Loucy (cell line): ENCODE results near the gene FAM120AOS.

Source experiments
- EZH2phosphoT487 ChIP-seq: fragments of 200-600 bp; IDR thresholded peaks from 2 replicates; pipeline ENCODE4 v1.6.1; 2018; ENCODE audit warnings: antibody characterized with exemption, mild to moderate bottlenecking, moderate library complexity, borderline replicate concordance
- TF ChIP-seq, protein P1 (sequence below): fragments of 200-600 bp; sonication (generic); conservative IDR thresholded peaks from 2 replicates; pipeline ENCODE4 v1.5.1; 2014; ENCODE audit warnings: mild to moderate bottlenecking, antibody characterized with exemption, low read length

DNA sequence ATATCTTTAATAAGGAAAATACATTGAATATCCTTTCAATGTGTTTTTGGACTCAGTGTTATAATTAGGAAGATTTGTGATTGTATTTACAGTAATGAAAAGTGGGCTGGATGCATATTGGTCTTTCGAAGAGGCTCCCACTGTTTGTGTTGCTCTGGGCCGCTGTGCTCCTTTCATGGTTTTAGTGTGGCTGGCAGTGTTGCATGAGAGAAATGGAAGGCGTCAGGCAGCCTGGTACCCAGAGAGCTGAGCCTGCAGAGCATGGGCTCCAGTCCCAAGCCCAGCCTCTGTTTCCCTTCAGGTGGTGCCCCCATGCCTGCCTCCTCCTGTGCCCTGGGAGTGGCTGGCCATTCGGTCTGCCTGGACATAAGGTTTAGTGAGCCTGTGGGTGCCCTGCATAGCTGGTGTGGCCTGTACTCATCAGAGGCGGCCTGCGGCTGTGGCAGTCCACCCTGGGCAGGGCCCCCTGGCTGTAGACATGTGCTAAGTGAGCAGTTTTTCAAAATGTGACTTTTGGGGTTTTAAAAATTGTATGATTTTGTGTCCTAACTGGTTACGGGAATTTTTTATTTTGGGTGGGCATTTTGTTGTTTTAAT, 27.4 kb upstream of the FAM120AOS start:
- TF ChIP-seq, protein P1, sequence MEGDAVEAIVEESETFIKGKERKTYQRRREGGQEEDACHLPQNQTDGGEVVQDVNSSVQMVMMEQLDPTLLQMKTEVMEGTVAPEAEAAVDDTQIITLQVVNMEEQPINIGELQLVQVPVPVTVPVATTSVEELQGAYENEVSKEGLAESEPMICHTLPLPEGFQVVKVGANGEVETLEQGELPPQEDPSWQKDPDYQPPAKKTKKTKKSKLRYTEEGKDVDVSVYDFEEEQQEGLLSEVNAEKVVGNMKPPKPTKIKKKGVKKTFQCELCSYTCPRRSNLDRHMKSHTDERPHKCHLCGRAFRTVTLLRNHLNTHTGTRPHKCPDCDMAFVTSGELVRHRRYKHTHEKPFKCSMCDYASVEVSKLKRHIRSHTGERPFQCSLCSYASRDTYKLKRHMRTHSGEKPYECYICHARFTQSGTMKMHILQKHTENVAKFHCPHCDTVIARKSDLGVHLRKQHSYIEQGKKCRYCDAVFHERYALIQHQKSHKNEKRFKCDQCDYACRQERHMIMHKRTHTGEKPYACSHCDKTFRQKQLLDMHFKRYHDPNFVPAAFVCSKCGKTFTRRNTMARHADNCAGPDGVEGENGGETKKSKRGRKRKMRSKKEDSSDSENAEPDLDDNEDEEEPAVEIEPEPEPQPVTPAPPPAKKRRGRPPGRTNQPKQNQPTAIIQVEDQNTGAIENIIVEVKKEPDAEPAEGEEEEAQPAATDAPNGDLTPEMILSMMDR, result no peak; the same call in 1 of the 2 replicates
- no peak for TF ChIP-seq EZH2phosphoT487
